NCI-H82 (cell line): ENCODE data around the gene PCBD1.

Source experiments
- DNase-seq: peaks from one replicate; lab custom pipeline; 2025; lab: John Stamatoyannopoulos, UW

The PCBD1 gene

DNA sequence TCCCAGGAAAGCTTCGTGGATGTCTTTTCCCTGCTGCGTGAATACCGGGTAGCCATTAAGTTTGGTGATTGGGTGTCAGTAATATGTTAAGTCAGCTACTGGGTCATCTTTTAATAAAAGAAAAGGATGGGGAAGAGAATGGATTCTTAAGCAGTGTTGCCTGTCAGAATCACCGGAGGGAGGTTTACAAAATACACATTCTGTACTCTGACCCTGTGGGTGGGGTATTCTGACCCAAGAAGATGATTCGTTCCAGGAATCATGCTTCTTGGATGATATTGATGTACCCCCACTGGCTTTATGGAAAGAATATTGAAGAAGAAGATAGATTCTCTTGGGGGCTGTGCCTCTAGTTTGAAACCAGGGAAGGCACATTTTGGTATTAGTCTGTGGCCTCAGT is 54.3 kb downstream of the PCBD1 start:
- DNase-seq: no peak

DNA sequence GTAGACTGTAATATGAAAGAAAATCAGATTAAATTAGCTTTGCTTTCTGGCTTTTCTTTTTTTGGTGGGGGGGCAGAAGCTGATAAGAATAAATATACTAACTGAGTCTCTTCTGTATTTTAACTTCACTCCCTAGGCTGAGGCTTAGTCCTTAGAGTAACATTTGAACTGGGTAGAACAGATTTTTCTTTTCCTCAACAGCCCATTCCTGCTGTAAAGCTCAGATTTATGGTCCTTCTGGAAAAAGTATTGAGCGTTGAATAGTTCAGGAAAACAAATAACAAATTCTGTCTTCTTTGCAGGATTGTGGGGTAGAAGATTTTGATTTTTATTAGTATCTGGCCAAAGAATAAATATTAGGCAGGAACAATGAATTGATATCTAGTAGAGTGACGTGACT is 54.8 kb downstream of the PCBD1 start:
- DNase-seq: no peak
